ENCODE measurements around the gene TBC1D23.
"Not testable (repeated sequence)": the region's sequence is repeated elsewhere in the genome, so short reads cannot be mapped to it uniquely, and the experiment has no call there.

The TBC1D23 gene

GRCh38 chr3:100227511-100227921 lies 33.3 kb upstream of the TBC1D23 start:
- no peaks in the 10 kb centered on the region for H3K36me3 ChIP-seq (ENCODE audit: insufficient read depth, low read length)
- no peak for DNase-seq (ENCODE audit: low read depth, low spot score)
- no peak overlapping the region for H3K4me3 ChIP-seq
- no peak overlapping the region for H3K9ac ChIP-seq (ENCODE audit: insufficient read length)
- no peaks in the 10 kb centered on the region for H3K9me3 ChIP-seq (ENCODE audit: low read depth, low read length)
- no peak for TF ChIP-seq EZH2 (IDR thresholded peaks at IDR 0.05)
- TF ChIP-seq POLR2AphosphoS5 (IDR thresholded peaks at IDR 0.05; ENCODE audit: borderline replicate concordance, low read depth, low read length), result no peak
- no peak for TF ChIP-seq FOXP2 (optimal IDR thresholded peaks at IDR 0.05; ENCODE audit: control extremely low read depth, extremely low read length, insufficient read depth)
- no peak overlapping the region for H3K27ac ChIP-seq

GRCh38 chr3:100228247-100228646 lies 32.5 kb upstream of the TBC1D23 start:
- TF ChIP-seq POLR2AphosphoS5 (IDR thresholded peaks at IDR 0.05; ENCODE audit: borderline replicate concordance, low read depth, low read length), result no peak
- no peak for TF ChIP-seq FOXP2 (optimal IDR thresholded peaks at IDR 0.05; ENCODE audit: control extremely low read depth, extremely low read length, insufficient read depth)
- TF ChIP-seq EZH2 (IDR thresholded peaks at IDR 0.05), result no peak
- no peaks in the 10 kb centered on the region for H3K36me3 ChIP-seq (ENCODE audit: insufficient read depth, low read length)
- no peak for DNase-seq (ENCODE audit: low read depth, low spot score)

GRCh38 chr3:100229188-100229587 lies 31.6 kb upstream of the TBC1D23 start:
- H3K27ac ChIP-seq; H3K9me3 ChIP-seq (ENCODE audit: low read depth, low read length); H3K36me3 ChIP-seq (ENCODE audit: insufficient read depth, low read length); DNase-seq (ENCODE audit: low read depth, low spot score); H3K9ac ChIP-seq (ENCODE audit: insufficient read length); H3K4me3 ChIP-seq: not testable (repeated sequence)

More at GRCh38 chr3:100228247-100228646, 32.5 kb upstream of the TBC1D23 start:
- Histone ChIP-seq H3K4me3 (no peak overlapping the region), H3K9me3 (ENCODE audit: low read depth, low read length) (no peaks in the 10 kb centered on the region), H3K27ac (no peak overlapping the region), H3K9ac (ENCODE audit: insufficient read length) (no peak overlapping the region)

- TF ChIP-seq POLR2AphosphoS5 (IDR thresholded peaks at IDR 0.05; ENCODE audit: borderline replicate concordance, low read depth, low read length) (no peak), FOXP2 (optimal IDR thresholded peaks at IDR 0.05; ENCODE audit: control extremely low read depth, extremely low read length, insufficient read depth) (no peak), EZH2 (IDR thresholded peaks at IDR 0.05) (no peak)
- H3K9ac ChIP-seq (ENCODE audit: insufficient read length), result no peak overlapping the region
- no peak overlapping the region for H3K4me3 ChIP-seq
- H3K9me3 ChIP-seq (ENCODE audit: low read depth, low read length), result no peaks in the 10 kb centered on the region
- H3K36me3 ChIP-seq (ENCODE audit: insufficient read depth, low read length), result no peaks in the 10 kb centered on the region
- DNase-seq (ENCODE audit: low read depth, low spot score), result no peak
- H3K27ac ChIP-seq, result no peak overlapping the region
Observed at GRCh38 chr3:100230710-100231109, 30.1 kb upstream of the TBC1D23 start.

GRCh38 chr3:100231668-100232067 lies 29.1 kb upstream of the TBC1D23 start:
- no peak overlapping the region for H3K27ac ChIP-seq
- H3K9me3 ChIP-seq (ENCODE audit: low read depth, low read length), result no peaks in the 10 kb centered on the region

GRCh38 chr3:100234364-100234763 lies 26.4 kb upstream of the TBC1D23 start:
- H3K9me3 ChIP-seq (ENCODE audit: low read depth, low read length), result peaks cover 5% of the 10 kb centered on the region; the same call in 1 of the 2 replicates
- no peak overlapping the region for H3K4me3 ChIP-seq
- no peak overlapping the region for H3K9ac ChIP-seq (ENCODE audit: insufficient read length)
- TF ChIP-seq EZH2 (IDR thresholded peaks at IDR 0.05), result no peak
- no peaks in the 10 kb centered on the region for H3K36me3 ChIP-seq (ENCODE audit: insufficient read depth, low read length)
- no peak overlapping the region for H3K27ac ChIP-seq
- DNase-seq (ENCODE audit: low read depth, low spot score), result no peak

More at GRCh38 chr3:100231668-100232067, 29.1 kb upstream of the TBC1D23 start:
- H3K4me3 ChIP-seq, result no peak overlapping the region
- H3K9ac ChIP-seq (ENCODE audit: insufficient read length), result no peak overlapping the region
- DNase-seq (ENCODE audit: low read depth, low spot score), result no peak
- TF ChIP-seq FOXP2 (optimal IDR thresholded peaks at IDR 0.05; ENCODE audit: control extremely low read depth, extremely low read length, insufficient read depth), result no peak
- no peak for TF ChIP-seq POLR2AphosphoS5 (IDR thresholded peaks at IDR 0.05; ENCODE audit: borderline replicate concordance, low read depth, low read length)
- TF ChIP-seq EZH2 (IDR thresholded peaks at IDR 0.05), result no peak
- H3K36me3 ChIP-seq (ENCODE audit: insufficient read depth, low read length), result no peaks in the 10 kb centered on the region

GRCh38 chr3:100238599-100238998 lies 22.2 kb upstream of the TBC1D23 start:
- TF ChIP-seq EZH2 (IDR thresholded peaks at IDR 0.05) (no peak), FOXP2 (optimal IDR thresholded peaks at IDR 0.05; ENCODE audit: control extremely low read depth, extremely low read length, insufficient read depth) (no peak), POLR2AphosphoS5 (IDR thresholded peaks at IDR 0.05; ENCODE audit: borderline replicate concordance, low read depth, low read length) (no peak)

GRCh38 chr3:100242471-100242870 lies 18.3 kb upstream of the TBC1D23 start:
- H3K27ac ChIP-seq; DNase-seq (ENCODE audit: low read depth, low spot score); H3K36me3 ChIP-seq (ENCODE audit: insufficient read depth, low read length); H3K4me3 ChIP-seq; H3K9ac ChIP-seq (ENCODE audit: insufficient read length); H3K9me3 ChIP-seq (ENCODE audit: low read depth, low read length): not testable (repeated sequence)

More at GRCh38 chr3:100238599-100238998, 22.2 kb upstream of the TBC1D23 start:
- Histone ChIP-seq H3K27ac (no peak overlapping the region), H3K4me3 (no peak overlapping the region), H3K9me3 (ENCODE audit: low read depth, low read length) (peaks cover 5% of the 10 kb centered on the region; the same call in 1 of the 2 replicates), H3K36me3 (ENCODE audit: insufficient read depth, low read length) (no peaks in the 10 kb centered on the region), H3K9ac (ENCODE audit: insufficient read length) (no peak overlapping the region)
- no peak for DNase-seq (ENCODE audit: low read depth, low spot score)

GRCh38 chr3:100244264-100244663 lies 16.5 kb upstream of the TBC1D23 start:
- TF ChIP-seq EZH2 (IDR thresholded peaks at IDR 0.05), result no peak
- no peak for TF ChIP-seq POLR2AphosphoS5 (IDR thresholded peaks at IDR 0.05; ENCODE audit: borderline replicate concordance, low read depth, low read length)
- TF ChIP-seq FOXP2 (optimal IDR thresholded peaks at IDR 0.05; ENCODE audit: control extremely low read depth, extremely low read length, insufficient read depth), result no peak
- no peak overlapping the region for H3K27ac ChIP-seq
- H3K9me3 ChIP-seq (ENCODE audit: low read depth, low read length), result no peaks in the 10 kb centered on the region
- H3K36me3 ChIP-seq (ENCODE audit: insufficient read depth, low read length), result no peaks in the 10 kb centered on the region
- H3K9ac ChIP-seq (ENCODE audit: insufficient read length), result no peak overlapping the region
- no peak for DNase-seq (ENCODE audit: low read depth, low spot score)
- no peak overlapping the region for H3K4me3 ChIP-seq
